Adrenal gland (tissue), 12 donors: ENCODE data around the gene COP1. TPM values are rescaled to one million over a fixed set of nuclear protein-coding genes. Genes with fewer than 3 reads are reported as not detected.

Source experiments
- DNase-seq, 7 donors: peaks; one replicate each; pipeline ENCODE4 v3.0.0-alpha.2; 2019 to 2020
- H3K27ac ChIP-seq, 5 donors: fragments of 200-600 bp; sonication (generic) in 4 of 5; 1 replicate in 3 of 5; 2 replicates in 2 of 5; pipeline versions ENCODE4 v1.5.1 to v1.8.0; 2016 to 2020; ENCODE audit warnings: mild to moderate bottlenecking in 1 of 5
- H3K27me3 ChIP-seq: fragments of 200-600 bp; 2 replicates; pipeline ENCODE4 v1.8.0; 2021
- H3K36me3 ChIP-seq, 2 donors: fragments of 200-600 bp; replicated peaks in 1 of 2; 1 replicate in 1 of 2; 2 replicates in 1 of 2; pipeline versions ENCODE4 v1.5.1 to v1.8.0; 2018 to 2022
- H3K4me1 ChIP-seq, 2 donors: fragments of 200-600 bp; replicated peaks in 1 of 2; 1 replicate in 1 of 2; 2 replicates in 1 of 2; pipeline versions ENCODE4 v1.5.1 to v1.8.0; 2018 to 2021
- H3K4me3 ChIP-seq, 4 donors: fragments of 200-600 bp; sonication (generic) in 3 of 4; one replicate each; pipeline ENCODE4 v1.5.1; 2016 to 2018
- H3K9me3 ChIP-seq, 3 donors: fragments of 200-600 bp; sonication (generic) in 1 of 3; replicated peaks in 1 of 3; 1 replicate in 2 of 3; 2 replicates in 1 of 3; pipeline versions ENCODE4 v1.5.1 to v1.8.0; 2016 to 2021
- CTCF ChIP-seq, 6 experiments: fragments of 450-650 bp in 4 of 6; fragments of 200-600 bp in 2 of 6; sonication (generic) in 1 of 6; IDR thresholded peaks; 1 replicate in 5 of 6; 2 replicates in 1 of 6; pipeline versions ENCODE4 v1.5.1 to v1.8.0; 2016 to 2021; ENCODE audit warnings: antibody characterized with exemption in 6 of 6, mild to moderate bottlenecking in 2 of 6, moderate library complexity in 1 of 6
- POLR2A ChIP-seq, 2 donors: fragments of 450-650 bp; IDR thresholded peaks; one replicate each; pipeline ENCODE4 v1.6.1; 2017; ENCODE audit warnings: antibody characterized with exemption in 2 of 2, mild to moderate bottlenecking in 2 of 2, moderate library complexity in 1 of 2
- WGBS, 4 donors: extraction: QIAGEN DNeasy Blood & Tissue Kit in 2 of 4; methylation state at CpG; one replicate each; pipeline versions ENCODE4 v1.1.5 to v1.1.7; 2013 to 2017; 5-methylcytosine and 5-hydroxymethylcytosine counted together
- intact Hi-C, 2 donors: fragments of 100-400 bp; cut with DNase I; formaldehyde crosslinking; loops; one replicate each; pipeline versions ENCODE4 v1.14.1 to v1.15.0; 2022 to 2023
- polyA plus RNA-seq, 3 donors: library from polyadenylated mRNA; stranded (reverse); fragments of 200-250 nt in 2 of 3; fragments of 350-450 nt in 1 of 3; fragmentation: Illumina TruSeq in 1 of 3; extraction: RNeasy Lipid Tissue Mini Kit (QIAGEN cat#74804) in 1 of 3; gene quantifications; one replicate each; pipeline ENCODE4 v1.2.3, GENCODE V29; 2013 to 2014
- total RNA-seq, 9 donors: library from RNA; depleted of rRNA in 4 of 9; stranded (reverse); fragments of >200 nt in 4 of 9; fragments of 120-200 nt in 1 of 9; fragmentation: NEBNext Ultra II Directional in 1 of 9; extraction: Animal tissue kit (Norgen Biotek cat#: 25700) in 1 of 9; gene quantifications; one replicate each; pipeline versions ENCODE4 v1.1.0 to v1.2.4, GENCODE V29; 2013 to 2023
- donor health status: healthy with polysubstance abuse.
- donor health status: Bipolar disorder and iron deficiency.
- donor health status: DM: yes; HTN: yes; CAD: no.
- donor health status: DM: no; HTN: no; CAD: no.
- donor health status: DM: no; HTN: no; CAD: no.
- donor health status: DM: yes; HTN: yes; CAD: no.

The COP1 gene
- total and polyA plus RNA-seq, 12 donors, result 27.4 to 80.0 (median 36.7) TPM

DNA sequence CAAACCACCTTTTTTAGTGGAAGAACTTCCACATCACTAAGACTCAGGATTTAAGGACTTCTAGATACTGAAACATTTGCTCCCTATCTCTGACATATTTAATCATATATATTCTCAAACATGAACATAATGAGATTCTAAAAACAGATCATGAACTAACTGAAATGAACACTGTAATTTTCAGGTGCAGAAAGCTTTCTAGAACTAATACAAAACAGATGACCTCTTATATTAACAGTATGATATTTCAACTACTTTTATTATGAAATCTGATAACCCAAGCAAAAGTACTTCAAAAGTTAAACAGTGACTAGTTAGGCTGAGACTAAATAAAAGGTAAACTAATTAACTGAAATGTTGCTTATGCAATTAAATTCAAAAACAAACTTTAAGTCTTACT, 157.5 kb downstream of the COP1 start:
- H3K27ac ChIP-seq, result no peak overlapping the region
- no peaks in the 10 kb centered on the region for H3K27me3 ChIP-seq
- no peak for DNase-seq
- H3K36me3 ChIP-seq, result no peaks in the 10 kb centered on the region
- no peaks in the 10 kb centered on the region for H3K9me3 ChIP-seq
- intact Hi-C loops, result no loop called here
- H3K4me1 ChIP-seq, result no peaks in the 10 kb centered on the region
- no peak overlapping the region for H3K4me3 ChIP-seq
- TF ChIP-seq POLR2A (IDR thresholded peaks at IDR 0.05), result no peak
- TF ChIP-seq CTCF (IDR thresholded peaks at IDR 0.05), result no peak

GRCh38 chr1:176046926-176047325, 160.2 kb downstream of the COP1 start:
- no peak overlapping the region for H3K4me3 ChIP-seq
- intact Hi-C loops, result no loop called here
- H3K4me1 ChIP-seq, result no peaks in the 10 kb centered on the region
- H3K9me3 ChIP-seq, result no peaks in the 10 kb centered on the region
- TF ChIP-seq POLR2A (IDR thresholded peaks at IDR 0.05), result no peak
- no peak for TF ChIP-seq CTCF (IDR thresholded peaks at IDR 0.05)
- no peak overlapping the region for H3K27ac ChIP-seq
- no peaks in the 10 kb centered on the region for H3K27me3 ChIP-seq
- DNase-seq, result no peak
- peaks cover 0 to 2% of the 10 kb centered on the region in 2 donors for H3K36me3 ChIP-seq
- 95 to 98% (median 96%) methylated on average over 3 of the region's 3 CpGs for WGBS, 4 donors

DNA sequence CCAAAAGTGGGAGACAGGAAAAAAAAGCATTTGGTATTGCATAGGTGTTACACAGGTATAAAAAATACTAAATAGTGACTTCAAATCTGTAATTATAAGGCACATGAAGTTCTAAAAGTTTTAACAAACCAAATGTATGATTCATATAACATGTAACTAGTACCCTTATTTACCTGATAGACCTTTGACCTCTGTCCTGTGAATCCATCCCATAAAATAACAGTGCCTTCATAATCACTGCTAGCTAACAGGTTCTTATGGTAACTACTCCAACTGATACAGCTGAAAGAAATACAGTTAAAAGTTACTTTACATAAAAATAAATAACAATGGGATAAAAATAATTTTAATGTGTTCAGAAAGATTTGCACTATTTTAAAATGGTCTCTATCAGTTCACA, 163.5 kb downstream of the COP1 start:
- intact Hi-C loops, result no loop called here
- Histone ChIP-seq H3K27ac (no peak overlapping the region), H3K4me3 (no peak overlapping the region), H3K4me1 (no peaks in the 10 kb centered on the region), H3K27me3 (no peaks in the 10 kb centered on the region), H3K36me3 (peaks cover 0 to 11% of the 10 kb centered on the region in 2 donors), H3K9me3 (peaks cover 0 to 4% (median 0%) of the 10 kb centered on the region in 3 donors)
- TF ChIP-seq POLR2A (IDR thresholded peaks at IDR 0.05) (no peak), CTCF (IDR thresholded peaks at IDR 0.05) (no peak)
- DNase-seq, result no peak

DNA sequence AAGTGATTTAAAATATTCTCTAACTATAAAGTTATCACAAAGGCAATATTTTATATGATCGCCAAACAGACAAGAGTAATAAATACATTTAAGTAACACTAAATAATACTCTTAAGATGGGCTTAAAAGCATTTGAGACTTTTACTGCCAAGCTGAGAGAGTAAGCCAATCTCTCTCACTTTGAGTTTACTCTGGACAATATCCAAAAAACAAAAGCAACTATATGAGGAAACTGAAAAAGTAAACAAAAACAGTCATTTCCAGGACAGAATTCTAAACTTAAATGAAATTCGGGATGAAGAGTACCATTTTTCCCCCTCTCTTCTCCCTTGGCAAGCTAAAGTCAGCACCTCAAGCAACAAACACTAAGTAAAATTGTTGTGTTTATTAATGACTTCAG, 173.2 kb downstream of the COP1 start:
- H3K36me3 ChIP-seq, result no peaks in the 10 kb centered on the region
- no peak for DNase-seq
- no peaks in the 10 kb centered on the region for H3K9me3 ChIP-seq
- no peak overlapping the region for H3K4me3 ChIP-seq
- peaks cover 0 to 6% of the 10 kb centered on the region in 2 donors for H3K4me1 ChIP-seq
- 61 to 73% (median 68%) methylated on average over 2 of the region's 2 CpGs for WGBS, 4 donors
- intact Hi-C loops, result no loop called here
- TF ChIP-seq CTCF (IDR thresholded peaks at IDR 0.05) (no peak), POLR2A (IDR thresholded peaks at IDR 0.05) (no peak)
- H3K27ac ChIP-seq, result no peak overlapping the region
- H3K27me3 ChIP-seq, result no peaks in the 10 kb centered on the region
